ENCODE measurements around the gene SLC25A21. TPM values are rescaled to one million over a fixed set of nuclear protein-coding genes. Genes with fewer than 3 reads are reported as not detected.

The SLC25A21 gene
- total and polyA plus RNA-seq, 10 of the 15 experiments (the other 5 are each of a cell fraction or from before 2014, with no cell fraction given) = 0.06 to 0.72 (median 0.17) TPM; not detected in 3

GRCh38 chr14:36773558-36773957, 398.8 kb downstream of the SLC25A21 start (continued):
- TF ChIP-seq ZNF592 (IDR thresholded peaks at IDR 0.05) (no peak), NFIC (IDR thresholded peaks at IDR 0.05; ENCODE audit: low read depth, low read length) (no peak), TCF3 (IDR thresholded peaks at IDR 0.05; ENCODE audit: borderline replicate concordance, insufficient read depth, low read depth, low read length) (no peak), RELB (IDR thresholded peaks at IDR 0.05; ENCODE audit: low read depth) (no peak), FOS (IDR thresholded peaks at IDR 0.05; ENCODE audit: borderline replicate concordance, extremely low read depth, insufficient read length) (no peak), SMAD5 (IDR thresholded peaks at IDR 0.05; ENCODE audit: low read depth) (no peak), SMAD1 (IDR thresholded peaks at IDR 0.05; ENCODE audit: low read depth, partially characterized antibody) (no peak), ATF2 (IDR thresholded peaks at IDR 0.05; ENCODE audit: low read length) (no peak), SREBF1 (IDR thresholded peaks at IDR 0.05; ENCODE audit: low read length) (no peak)

Data from GM12878 (cell line).